GM19455 (cell line): ENCODE data around the gene FKBP1A.
"Not testable (repeated sequence)": the region's sequence is repeated elsewhere in the genome, so short reads cannot be mapped to it uniquely, and the experiment has no call there.

Experiments
- ATAC-seq: cut with Tn5 transposase; IDR thresholded peaks from one replicate; pipeline ENCODE4 v1.9.1; 2021; ENCODE audit not compliant: unreplicated experiment

FKBP1A gene

DNA sequence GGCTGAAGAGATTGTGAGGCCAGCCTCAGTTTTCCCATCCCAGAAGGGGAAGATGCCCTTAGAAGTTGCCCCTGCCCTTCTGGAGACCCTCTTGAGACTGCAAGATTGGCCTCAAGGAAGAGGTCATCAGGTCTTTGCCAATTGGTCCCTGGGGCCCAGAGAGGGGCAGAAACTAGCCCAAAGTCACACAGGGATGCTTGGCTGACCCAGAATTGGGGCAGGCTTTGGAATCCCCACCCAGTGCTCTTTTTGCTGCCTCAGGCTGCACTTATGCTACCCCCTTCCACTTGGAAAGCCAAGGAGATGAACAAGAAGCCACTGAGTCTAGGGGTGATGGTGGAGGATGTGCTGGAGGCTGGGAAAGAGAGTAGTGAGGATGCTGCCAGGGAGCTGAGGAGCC lies 24.9 kb upstream of the FKBP1A start:
- no peak for ATAC-seq

DNA sequence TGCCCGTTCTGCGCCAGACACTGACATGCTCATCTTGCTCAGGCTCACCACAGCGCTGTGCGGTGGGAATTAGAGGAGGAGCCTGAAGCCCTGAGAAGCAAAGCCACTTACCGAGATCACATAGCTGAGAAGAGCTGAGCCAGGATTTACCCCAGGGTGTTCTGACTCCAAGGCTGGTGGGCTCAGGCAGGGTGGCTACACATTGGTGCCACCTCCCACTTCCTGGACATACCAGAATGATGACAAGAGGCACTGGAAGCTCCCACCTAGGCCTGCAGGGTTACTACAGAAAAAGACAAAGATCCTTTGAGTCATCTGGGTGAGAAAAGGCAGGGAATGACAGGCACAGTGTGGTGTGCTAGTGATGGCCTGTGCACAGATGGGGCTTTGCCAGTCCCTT lies 24.4 kb upstream of the FKBP1A start:
- ATAC-seq: no peak

DNA sequence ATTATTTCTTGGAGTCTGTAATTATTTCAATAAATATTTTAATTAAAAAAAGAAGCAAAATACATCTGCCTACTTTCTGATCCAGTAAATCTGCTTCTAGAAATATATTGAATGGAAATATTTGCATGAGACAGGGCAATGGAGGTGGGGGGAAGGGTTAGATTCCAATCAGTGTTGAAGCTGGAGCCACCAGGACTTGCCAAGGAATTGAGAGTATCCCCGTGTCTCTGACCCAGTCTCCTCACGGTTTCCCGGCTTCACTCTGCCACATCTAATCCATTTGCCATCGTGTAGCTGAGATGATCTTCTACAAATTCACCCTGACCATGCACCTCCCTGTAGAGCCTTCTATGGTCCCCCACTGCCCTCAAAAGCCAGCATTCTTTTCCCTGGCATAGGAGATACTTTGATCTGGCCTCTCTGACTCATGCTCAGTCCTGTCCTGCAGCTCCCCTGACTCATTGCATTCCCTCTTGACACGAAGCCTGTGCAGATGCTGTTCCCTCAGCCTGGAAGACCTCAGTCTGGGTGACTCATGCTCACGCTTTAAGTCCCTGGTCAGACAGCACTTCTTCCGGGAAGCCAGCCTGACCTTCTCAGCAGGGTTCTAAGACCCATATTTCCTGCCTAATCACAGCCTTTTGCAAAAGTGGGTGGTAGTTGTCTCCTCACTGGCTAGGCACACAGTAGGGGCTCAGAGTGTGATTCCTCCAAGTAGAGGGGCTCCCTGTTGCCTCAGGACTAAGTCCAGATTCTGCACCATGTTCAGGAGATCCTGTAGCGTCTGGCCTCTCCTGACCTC lies 23.0 kb upstream of the FKBP1A start:
- no peak for ATAC-seq

GRCh38 chr20:1414982-1415381 lies 22.1 kb upstream of the FKBP1A start:
- no peak for ATAC-seq

- ATAC-seq: no peak
Observed at GRCh38 chr20:1405801-1406200, 12.9 kb upstream of the FKBP1A start.

DNA sequence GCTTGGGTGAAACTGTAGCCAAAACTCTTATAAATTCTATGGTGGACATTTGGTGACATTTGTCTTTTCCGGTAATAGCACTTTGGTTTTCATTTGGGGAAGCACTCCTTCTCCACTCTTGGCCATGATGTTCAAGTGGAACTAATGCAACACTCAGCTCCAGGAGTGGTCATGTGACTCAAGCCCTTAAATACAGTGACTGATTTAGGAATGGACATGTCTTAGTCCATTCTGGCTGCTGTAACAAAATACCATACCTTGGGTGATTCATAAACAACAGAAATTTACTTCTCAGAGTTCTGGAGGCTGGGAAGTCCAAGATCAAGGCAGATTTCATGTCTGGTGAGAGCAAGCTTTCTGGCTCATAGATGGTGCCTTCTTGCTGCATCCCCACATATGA lies 10.8 kb upstream of the FKBP1A start:
- ATAC-seq: no peak

GRCh38 chr20:1402149-1402548 lies 9.3 kb upstream of the FKBP1A start:
- ATAC-seq: no peak

- ATAC-seq: no peak
Observed at GRCh38 chr20:1401451-1401907, 8.6 kb upstream of the FKBP1A start.

DNA sequence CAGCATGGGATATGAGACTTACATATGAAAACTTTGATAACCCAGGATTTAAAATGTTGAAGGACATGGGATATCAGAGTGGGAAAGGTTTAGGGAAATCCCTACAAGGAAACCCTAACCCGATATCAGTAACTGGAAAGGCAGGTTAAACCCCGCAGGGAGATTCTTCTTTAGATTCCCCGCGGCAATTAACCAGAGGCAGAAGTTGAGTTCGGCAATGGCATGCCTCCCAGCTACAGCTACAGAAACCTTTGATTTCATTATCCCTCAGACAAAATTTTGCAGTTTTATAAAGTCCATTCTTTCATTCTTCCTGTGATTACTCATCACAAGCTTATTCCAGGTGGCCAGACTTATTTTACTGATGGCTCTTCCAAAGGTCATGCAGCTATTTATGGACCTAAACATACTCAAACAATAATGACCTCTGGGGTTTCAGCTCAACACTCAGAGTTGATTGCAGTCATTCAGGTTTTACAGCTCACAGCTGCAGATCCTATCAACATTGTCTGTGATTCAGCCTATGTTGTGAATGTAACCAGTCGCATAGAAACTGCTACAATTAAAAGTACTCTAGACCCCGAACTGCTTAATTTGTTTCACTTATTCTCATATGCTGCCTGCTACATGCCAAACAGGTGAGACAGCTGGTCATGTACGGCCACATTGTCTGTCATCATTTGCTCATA lies 7.0 kb upstream of the FKBP1A start:
- not testable (repeated sequence) for ATAC-seq

- not testable (repeated sequence) for ATAC-seq
Observed at GRCh38 chr20:1398185-1398584, 5.3 kb upstream of the FKBP1A start.

GRCh38 chr20:1397710-1398109 lies 4.9 kb upstream of the FKBP1A start:
- ATAC-seq: no peak

- no peak for ATAC-seq
Observed at GRCh38 chr20:1396702-1397101, 3.8 kb upstream of the FKBP1A start.

DNA sequence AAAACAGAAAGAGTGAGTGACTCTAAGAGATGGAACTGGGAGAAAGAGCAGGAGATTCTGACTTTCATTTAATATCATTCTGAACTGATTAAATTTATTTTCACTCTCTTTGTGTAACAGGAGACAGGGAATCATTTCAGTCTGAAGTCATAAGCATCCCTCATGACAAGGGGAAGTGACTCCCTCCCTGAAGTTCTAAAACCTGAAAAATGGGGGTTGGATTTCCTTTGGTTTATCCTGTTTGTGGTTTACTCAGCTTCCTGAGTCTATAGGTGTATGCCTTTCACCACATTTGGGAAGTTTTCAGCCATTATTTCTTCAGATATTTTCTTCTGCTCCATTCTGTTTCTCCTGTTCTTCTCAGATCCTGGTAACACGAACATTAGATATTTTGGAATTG lies 3.4 kb upstream of the FKBP1A start:
- no peak for ATAC-seq

DNA sequence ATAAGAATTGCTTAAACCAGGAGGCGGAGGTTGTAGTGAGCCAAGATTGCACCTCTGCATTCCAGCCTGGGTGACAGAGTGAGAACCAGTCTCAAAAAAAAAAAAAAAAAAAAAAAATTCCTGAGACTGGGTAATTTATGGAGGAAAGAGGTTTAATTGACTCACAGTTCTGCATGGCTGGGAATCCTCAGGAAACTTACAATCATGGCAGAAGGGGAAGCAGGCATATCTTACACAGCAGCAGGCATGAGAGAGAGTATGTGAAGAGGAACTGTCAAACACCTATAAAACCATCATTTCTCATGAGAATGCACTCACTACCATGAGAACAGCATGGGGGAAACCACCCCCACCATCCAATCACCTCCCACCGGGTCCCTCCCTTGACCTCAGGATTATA lies 1.8 kb upstream of the FKBP1A start:
- no peak for ATAC-seq

- ATAC-seq: no peak
Observed at GRCh38 chr20:1393507-1393882, 641 bp upstream of the FKBP1A start.

GRCh38 chr20:1392443-1392692 lies 486 bp downstream of the FKBP1A start:
- peak; percentile 34 for ATAC-seq

- ATAC-seq: no peak
Observed at GRCh38 chr20:1391640-1392442, 1.0 kb downstream of the FKBP1A start.

- ATAC-seq: no peak
Observed at GRCh38 chr20:1390581-1391403, 2.1 kb downstream of the FKBP1A start.

DNA sequence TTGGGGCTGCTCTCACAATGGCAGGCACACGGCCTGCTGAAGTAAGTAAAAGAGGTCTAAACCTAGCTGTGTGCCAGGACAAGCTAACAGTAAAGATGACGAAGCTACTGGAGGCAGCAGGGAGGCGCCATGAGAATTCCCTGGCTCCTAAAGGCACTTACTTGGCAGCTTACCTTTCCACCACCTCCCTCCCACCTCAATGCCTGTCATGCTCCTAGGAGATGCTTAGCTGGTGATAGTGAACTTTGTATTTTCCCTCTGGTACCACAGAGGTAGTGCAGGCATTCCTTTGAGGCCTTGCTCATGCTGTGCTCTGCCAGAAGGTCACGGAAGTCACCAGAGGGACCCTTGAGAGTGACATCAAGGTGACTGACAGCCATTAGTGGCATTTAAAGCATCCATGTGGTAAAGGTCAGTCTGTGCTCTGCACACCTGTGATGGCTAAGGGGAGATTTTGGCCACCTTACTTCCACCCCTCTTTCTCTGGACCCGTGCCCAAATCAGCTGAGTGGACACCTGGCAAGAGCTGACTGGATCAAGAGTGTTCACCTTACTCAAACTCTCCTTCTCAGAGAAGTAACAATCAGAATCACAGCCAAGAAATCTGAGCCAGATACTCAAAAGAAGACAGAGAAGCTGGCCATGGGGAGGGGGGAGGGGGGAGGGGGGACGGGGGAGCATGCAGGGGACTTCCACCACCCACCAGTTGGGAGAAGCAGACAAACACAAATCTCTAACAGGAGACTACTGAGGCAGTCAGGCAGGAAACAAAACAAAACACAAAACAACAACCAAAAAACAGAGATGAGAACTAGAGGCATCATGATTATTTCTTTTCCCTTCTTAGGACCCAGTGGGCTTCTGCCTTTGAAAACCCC lies 2.9 kb downstream of the FKBP1A start:
- ATAC-seq: no peak
